ENCODE results near the gene USP21. TPM values are rescaled to one million over a fixed set of nuclear protein-coding genes. Genes with fewer than 3 reads are reported as not detected.

Gene USP21
- total and polyA plus RNA-seq, 9 of the 15 experiments (the other 6 are each of a cell fraction or from before 2014, with no cell fraction given) = 4.9 to 52.4 (median 21.6) TPM

DNA sequence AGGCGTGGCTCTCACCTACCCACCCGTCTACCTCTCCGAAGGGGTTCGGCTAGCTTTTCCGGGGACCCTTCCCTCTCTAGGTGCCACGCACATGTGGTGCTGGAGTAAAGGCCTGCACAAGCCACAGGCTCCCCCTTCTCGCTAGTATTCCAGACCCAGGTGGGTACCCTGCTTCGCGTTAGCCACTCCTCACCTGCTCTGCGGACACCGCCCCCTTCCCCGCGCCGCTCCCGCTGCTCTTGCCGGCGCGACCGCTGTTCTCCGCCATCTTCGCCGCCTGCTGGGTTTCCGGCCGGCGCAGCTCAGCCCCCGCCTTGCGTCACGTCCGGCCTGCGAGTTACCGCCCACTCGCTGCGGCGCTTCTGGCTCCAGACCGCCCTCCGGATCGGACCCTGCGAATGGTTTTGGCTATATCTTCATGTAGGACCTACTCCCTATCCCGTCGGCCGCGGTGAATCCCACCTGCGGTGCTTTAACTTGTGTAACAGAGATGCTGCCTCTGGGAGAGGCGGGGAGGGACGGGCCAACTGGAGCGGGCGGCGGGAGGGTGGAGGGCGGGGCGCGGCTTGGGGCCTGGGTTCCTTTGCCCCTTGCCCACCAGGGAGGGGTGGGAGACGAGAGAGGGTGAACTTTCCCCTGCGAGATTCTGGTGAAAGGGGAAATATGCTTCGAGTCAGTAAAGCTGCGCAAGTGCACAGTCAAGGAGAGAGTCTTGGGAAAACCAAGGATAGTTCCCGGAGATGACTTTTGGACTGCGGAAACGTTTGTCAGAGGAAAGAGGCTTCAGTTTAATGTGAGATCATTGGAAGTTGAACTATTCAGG, 41.3 kb upstream of the USP21 start, which contains the start of the genes NIT1 and PFDN2 (continued):
- TF ChIP-seq USF1 (CRISPR knock-in tag; IDR thresholded peaks at IDR 0.05) = peak; percentile 1; the same call in 1 of the 2 replicates
- TF ChIP-seq ZBTB49 (CRISPR knock-in tag; IDR thresholded peaks at IDR 0.05; ENCODE audit: borderline replicate concordance) = no peak
- no peak for TF ChIP-seq ATF6 (CRISPR knock-in tag; IDR thresholded peaks at IDR 0.05)
- TF ChIP-seq CREB3L1 (IDR thresholded peaks at IDR 0.05; ENCODE audit: borderline replicate concordance, low read depth) = peak; percentile 58; the same call in 1 of the 2 replicates
- peak in 1 of 2 experiments; percentile 7; a peak in 1 of 4 replicates for TF ChIP-seq RCOR1 (IDR thresholded peaks at IDR 0.05; ENCODE audit: borderline replicate concordance in 1 of 2, low read depth in 2 of 2, low read length in 2 of 2)
- TF ChIP-seq PHF8 (IDR thresholded peaks at IDR 0.05; ENCODE audit: borderline replicate concordance, low read length) = peak; percentile 98
- TF ChIP-seq TFAP4 (CRISPR knock-in tag; IDR thresholded peaks at IDR 0.05; ENCODE audit: borderline replicate concordance) = peak; percentile 88; the same call in 1 of the 2 replicates
- TF ChIP-seq E2F1 (CRISPR knock-in tag; IDR thresholded peaks at IDR 0.05) = peak; percentile 80; the same call in 1 of the 2 replicates
- no peak for TF ChIP-seq ZNF395 (CRISPR knock-in tag; IDR thresholded peaks at IDR 0.05)
- TF ChIP-seq POLR3A (IDR thresholded peaks at IDR 0.05; ENCODE audit: borderline replicate concordance, extremely low read depth, insufficient read depth, insufficient read length) = no peak
- peak; percentile 86 for TF ChIP-seq NFRKB (IDR thresholded peaks at IDR 0.05; ENCODE audit: low read depth)
- no peak for TF ChIP-seq SIX5 (IDR thresholded peaks at IDR 0.05; ENCODE audit: borderline replicate concordance in 1 of 2, insufficient read depth in 1 of 2, low read depth in 1 of 2, low read length in 2 of 2)
